Mucosa of rectum (tissue), 2 donors: Measurements from ENCODE around the gene METTL5.
"Not testable (repeated sequence)": the region's sequence is repeated elsewhere in the genome, so short reads cannot be mapped to it uniquely, and the experiment has no call there.

Experiments used
- H3K27ac ChIP-seq, 2 donors: one replicate each; pipeline ENCODE4 v1.7.0; 2013; ENCODE audit warnings: inconsistent platforms in 2 of 2, low read depth in 2 of 2, low read length in 2 of 2
- H3K27me3 ChIP-seq, 2 donors: one replicate each; pipeline ENCODE4 v1.7.0; 2013; ENCODE audit warnings: low read length in 2 of 2; ENCODE audit not compliant: control insufficient read depth in 2 of 2, insufficient read depth in 2 of 2
- H3K36me3 ChIP-seq, 2 donors: one replicate each; pipeline ENCODE4 v1.7.0; 2013; ENCODE audit warnings: low read length in 2 of 2; ENCODE audit not compliant: control insufficient read depth in 2 of 2, insufficient read depth in 2 of 2
- H3K4me1 ChIP-seq, 2 donors: one replicate each; pipeline ENCODE4 v1.7.0; 2013; ENCODE audit warnings: low read length in 2 of 2, mild to moderate bottlenecking in 1 of 2; ENCODE audit not compliant: control insufficient read depth in 2 of 2, insufficient read depth in 2 of 2
- H3K4me3 ChIP-seq, 2 donors: one replicate each; pipeline ENCODE4 v1.7.0; 2013; ENCODE audit warnings: low read length in 2 of 2
- H3K9ac ChIP-seq, 2 donors: one replicate each; pipeline ENCODE4 v1.7.0; 2013; ENCODE audit warnings: low read length in 2 of 2, low read depth in 1 of 2, mild to moderate bottlenecking in 1 of 2
- H3K9me3 ChIP-seq, 2 donors: one replicate each; pipeline ENCODE4 v1.7.0; 2013; ENCODE audit warnings: low read length in 2 of 2; ENCODE audit not compliant: control insufficient read depth in 2 of 2
- donor health status: healthy.
- donor health status: Normal muscosa, but diverticular disease.

The METTL5 gene

DNA sequence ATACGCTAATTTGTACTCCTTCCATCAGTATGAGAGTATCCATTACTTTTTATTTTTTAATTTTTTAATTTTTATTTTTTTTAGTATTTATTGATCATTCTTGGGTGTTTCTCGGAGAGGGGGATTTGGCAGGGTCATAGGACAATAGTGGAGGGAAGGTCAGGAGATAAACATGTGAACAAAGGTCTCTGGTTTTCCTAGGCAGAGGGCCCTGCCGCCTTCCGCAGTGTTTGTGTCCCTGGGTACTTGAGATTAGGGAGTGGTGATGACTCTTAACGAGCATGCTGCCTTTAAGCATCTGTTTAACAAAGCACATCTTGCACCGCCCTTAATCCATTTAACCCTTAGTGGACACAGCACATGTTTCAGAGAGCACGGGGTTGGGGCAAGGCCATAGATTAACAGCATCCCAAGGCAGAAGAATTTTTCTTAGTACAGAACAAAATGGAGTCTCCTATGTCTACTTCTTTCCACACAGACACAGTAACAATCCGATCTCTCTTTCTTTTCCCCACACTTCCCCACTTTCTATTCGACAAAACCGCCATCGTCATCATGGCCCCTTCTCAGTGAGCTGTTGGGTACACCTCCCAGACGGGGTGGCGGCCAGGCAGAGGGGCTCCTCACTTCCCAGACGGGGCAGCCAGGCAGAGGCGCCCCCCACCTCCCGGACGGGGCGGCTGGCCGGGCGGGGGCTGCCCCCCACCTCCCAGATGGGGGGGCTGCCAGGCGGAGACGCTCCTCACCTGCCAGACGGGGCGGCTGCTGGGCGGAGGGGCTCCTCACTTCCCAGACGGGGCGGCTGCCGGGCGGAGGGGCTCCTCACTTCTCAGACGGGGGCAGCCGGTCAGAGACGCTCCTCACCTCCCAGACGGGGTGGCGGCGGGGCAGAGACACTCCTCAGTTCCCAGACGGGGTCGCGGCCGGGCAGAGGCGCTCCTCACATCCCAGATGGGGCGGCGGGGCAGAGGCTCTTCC is 30.9 kb upstream of the METTL5 start:
- H3K36me3 ChIP-seq, H3K27ac ChIP-seq, H3K27me3 ChIP-seq, H3K4me3 ChIP-seq, H3K4me1 ChIP-seq, H3K9me3 ChIP-seq, H3K9ac ChIP-seq: not testable (repeated sequence)

DNA sequence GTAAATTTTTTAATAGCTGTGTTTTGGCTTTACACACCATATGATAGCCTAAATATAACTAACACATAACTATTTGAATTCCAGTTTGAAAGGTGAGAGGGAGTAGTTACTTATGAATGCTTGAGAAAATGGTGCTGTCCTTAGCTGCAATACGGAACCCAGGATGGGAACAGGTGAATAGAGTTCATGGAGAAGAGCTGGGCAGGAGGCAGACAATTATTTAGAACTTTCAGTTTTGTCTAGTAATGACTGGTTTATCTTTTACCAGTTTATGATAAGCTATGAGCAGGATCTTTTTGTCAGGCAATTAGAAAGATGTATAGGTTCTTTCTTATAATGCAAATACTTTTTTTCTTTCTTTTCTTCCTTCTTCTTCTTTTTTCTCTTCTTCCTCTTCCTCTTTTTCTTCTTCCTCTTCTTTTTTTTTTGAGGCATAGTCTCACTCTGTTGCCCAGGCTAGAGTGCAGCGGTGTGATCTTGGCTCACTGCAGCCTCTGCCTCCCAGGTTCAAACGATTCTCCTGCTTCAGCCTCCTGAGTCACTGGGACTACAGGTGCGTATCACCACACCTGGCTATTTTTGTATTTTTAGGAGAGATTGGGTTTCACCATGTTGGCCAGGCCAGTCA is 28.4 kb upstream of the METTL5 start:
- H3K9ac ChIP-seq = no peak overlapping the region
- no peaks in the 10 kb centered on the region for H3K36me3 ChIP-seq
- H3K4me3 ChIP-seq = no peak overlapping the region
- no peaks in the 10 kb centered on the region for H3K27me3 ChIP-seq
- H3K4me1 ChIP-seq = no peaks in the 10 kb centered on the region
- H3K9me3 ChIP-seq = no peaks in the 10 kb centered on the region
- H3K27ac ChIP-seq = no peak overlapping the region

DNA sequence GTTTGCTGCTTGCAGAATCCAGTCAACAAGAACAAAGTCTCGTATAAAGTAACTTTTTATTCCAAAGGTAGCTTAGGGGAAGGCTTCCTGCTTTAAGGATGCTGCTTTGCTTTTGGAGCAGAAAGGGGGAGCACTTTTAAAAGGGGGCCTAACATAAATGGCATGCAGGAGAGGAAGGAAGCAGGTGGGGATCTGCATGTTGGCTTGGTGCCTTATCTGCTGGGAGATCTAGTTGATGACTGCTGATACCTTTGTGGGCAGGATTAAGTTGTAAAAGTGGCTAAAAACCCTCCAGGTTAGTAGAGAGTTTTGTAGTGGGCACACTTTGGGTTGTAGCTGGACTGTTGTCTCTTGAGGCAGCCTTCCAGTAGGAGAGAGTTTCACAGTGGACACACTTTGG is 25.0 kb upstream of the METTL5 start:
- Histone ChIP-seq H3K27me3 (no peaks in the 10 kb centered on the region), H3K36me3 (no peaks in the 10 kb centered on the region), H3K27ac (no peak overlapping the region), H3K4me1 (no peaks in the 10 kb centered on the region), H3K9me3 (no peaks in the 10 kb centered on the region), H3K9ac (no peak overlapping the region), H3K4me3 (no peak overlapping the region)

DNA sequence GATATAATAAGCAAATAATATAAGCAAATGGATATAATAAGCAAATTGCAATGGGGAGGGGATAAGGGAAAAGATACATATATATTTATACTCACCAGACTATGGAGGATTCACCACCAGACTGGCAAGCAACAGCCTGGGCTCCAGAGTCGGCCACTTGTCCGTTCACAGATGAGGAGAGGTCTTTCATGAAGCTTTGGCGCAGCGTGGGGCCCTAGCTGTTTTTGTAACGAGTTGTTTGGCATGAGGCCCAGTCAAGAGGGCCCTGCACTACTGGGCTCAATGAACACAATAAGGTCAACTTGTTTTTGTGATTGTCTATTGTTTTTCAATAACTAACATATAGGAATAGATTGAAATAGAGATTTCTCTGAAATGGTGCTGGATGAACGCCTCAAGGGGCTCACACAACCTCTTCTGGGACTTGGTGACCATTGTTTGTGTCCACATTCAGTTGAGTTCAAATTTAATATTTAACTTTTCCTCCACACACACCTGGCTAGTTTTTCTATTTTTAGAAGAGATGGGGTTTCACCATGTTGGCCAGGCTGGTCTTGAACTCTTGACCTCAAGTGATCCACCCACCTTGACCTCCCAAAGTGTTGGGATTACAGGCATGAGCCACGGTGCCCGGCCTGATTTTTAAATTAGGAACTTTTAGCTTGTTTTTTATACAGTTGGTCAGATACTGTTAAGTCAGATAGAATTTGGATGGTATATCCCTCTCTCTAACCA is 24.4 kb upstream of the METTL5 start:
- not testable (repeated sequence) for H3K9me3 ChIP-seq, H3K27me3 ChIP-seq, H3K36me3 ChIP-seq, H3K4me1 ChIP-seq, H3K9ac ChIP-seq, H3K27ac ChIP-seq, H3K4me3 ChIP-seq

DNA sequence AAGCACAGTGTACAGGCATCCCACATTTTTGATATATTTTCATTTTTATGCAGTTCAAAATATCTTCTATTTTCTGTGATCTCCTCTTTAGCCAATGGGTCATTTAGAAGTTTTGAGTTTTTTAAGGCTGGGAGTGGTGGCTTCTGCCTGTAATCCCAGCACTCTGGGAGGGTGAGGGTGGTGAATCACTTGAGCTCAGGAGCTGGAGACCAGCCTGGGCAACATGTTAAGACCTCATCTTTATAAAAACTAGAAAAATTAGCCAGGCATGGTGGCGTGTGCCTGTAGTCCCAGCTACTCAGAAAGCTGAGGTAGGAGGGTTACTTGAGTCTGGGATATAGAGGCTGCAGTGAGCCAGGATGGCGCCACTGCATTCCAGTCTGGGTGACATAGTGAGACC is 20.3 kb upstream of the METTL5 start:
- H3K36me3 ChIP-seq = peaks cover 2 to 9% of the 10 kb centered on the region in 2 donors
- no peaks in the 10 kb centered on the region for H3K9me3 ChIP-seq
- no peaks in the 10 kb centered on the region for H3K27me3 ChIP-seq
- H3K4me3 ChIP-seq = no peak overlapping the region
- no peak overlapping the region for H3K9ac ChIP-seq
- H3K4me1 ChIP-seq = no peaks in the 10 kb centered on the region
- H3K27ac ChIP-seq = no peak overlapping the region

DNA sequence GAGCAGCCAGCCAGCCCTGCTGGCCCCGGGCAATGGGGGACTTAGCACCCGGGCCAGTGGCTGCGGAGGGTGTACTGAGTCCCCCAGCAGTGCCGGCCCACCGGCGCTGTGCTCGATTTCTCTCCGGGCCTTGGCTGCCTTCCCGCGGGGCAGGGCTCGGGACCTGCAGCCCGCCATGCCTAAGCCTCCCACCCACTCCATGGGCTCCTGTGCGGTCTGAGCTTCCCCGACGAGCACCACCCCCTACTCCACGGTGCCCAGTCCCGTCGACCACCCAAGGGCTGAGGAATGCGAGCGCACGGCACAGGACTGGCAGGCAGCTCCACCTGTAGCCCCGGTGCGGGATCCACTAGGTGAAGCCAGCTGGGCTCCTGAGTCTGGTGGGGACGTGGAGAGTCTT is 16.9 kb upstream of the METTL5 start:
- H3K27ac ChIP-seq, H3K9me3 ChIP-seq, H3K36me3 ChIP-seq, H3K27me3 ChIP-seq, H3K9ac ChIP-seq, H3K4me1 ChIP-seq, H3K4me3 ChIP-seq: not testable (repeated sequence)

DNA sequence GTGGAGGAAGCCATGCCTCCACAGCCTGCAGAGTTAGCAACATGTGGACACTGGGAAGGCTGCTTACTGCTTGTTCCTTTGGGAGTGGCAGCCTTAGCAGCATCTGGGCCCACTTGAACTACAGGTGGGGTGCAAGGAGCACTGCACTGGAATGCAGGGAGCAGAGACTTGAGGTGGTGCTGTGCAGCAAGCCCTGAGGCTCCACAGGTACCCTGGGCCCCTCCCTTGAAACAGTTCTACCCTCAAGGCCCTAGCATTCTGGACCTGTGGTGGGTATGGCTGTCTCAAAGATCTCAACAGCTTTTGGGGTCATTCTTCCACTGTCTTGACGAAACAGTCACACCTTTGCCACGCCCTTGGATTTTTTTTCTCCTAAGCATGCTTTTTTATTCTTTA is 16.0 kb upstream of the METTL5 start:
- Histone ChIP-seq H3K9me3 (no peaks in the 10 kb centered on the region), H3K27me3 (no peaks in the 10 kb centered on the region), H3K4me3 (no peak overlapping the region), H3K27ac (no peak overlapping the region), H3K9ac (no peak overlapping the region), H3K36me3 (peaks cover 2 to 9% of the 10 kb centered on the region in 2 donors), H3K4me1 (no peaks in the 10 kb centered on the region)

DNA sequence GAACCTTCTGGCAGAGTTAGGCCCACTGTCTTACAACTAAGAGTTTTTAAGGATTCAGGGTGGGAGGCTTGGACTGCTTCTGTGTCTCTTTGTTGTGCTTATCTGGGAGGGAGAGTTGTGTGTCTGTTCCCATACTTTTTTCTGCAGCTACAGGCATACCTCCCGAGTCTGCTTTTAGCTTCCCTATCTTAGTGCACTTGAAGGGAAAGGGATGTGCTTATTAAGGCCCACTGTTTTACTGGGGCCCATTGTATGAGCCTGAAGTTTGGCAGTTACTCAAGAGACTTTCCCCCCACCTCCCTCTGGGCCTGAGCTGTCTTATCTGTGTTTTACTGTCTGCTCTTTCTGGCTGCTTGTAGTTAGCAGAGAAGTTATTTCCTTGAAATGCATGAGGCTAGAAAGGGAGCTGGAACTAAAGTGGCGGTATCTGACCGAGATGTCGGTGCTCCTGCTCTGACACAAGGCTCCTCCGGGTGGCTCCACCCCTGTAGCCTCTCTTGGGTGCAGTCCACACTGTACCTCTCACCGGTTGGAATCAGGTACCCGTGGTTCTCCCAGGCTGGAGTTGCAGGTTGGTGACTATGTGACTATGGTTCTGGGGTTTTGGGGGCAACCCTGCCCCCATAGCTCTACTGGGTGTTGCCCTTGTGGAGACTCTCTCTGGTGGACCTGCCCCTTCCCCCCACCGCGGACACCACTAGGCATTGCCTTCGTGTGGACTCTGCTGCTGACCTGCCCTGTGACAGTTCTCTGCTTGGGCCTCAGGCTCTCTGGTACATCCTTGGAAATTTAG is 15.4 kb upstream of the METTL5 start:
- no peaks in the 10 kb centered on the region for H3K4me1 ChIP-seq
- peaks cover 2 to 9% of the 10 kb centered on the region in 2 donors for H3K36me3 ChIP-seq
- no peak overlapping the region for H3K4me3 ChIP-seq
- H3K9me3 ChIP-seq = no peaks in the 10 kb centered on the region
- no peaks in the 10 kb centered on the region for H3K27me3 ChIP-seq
- no peak overlapping the region for H3K9ac ChIP-seq
- no peak overlapping the region for H3K27ac ChIP-seq

DNA sequence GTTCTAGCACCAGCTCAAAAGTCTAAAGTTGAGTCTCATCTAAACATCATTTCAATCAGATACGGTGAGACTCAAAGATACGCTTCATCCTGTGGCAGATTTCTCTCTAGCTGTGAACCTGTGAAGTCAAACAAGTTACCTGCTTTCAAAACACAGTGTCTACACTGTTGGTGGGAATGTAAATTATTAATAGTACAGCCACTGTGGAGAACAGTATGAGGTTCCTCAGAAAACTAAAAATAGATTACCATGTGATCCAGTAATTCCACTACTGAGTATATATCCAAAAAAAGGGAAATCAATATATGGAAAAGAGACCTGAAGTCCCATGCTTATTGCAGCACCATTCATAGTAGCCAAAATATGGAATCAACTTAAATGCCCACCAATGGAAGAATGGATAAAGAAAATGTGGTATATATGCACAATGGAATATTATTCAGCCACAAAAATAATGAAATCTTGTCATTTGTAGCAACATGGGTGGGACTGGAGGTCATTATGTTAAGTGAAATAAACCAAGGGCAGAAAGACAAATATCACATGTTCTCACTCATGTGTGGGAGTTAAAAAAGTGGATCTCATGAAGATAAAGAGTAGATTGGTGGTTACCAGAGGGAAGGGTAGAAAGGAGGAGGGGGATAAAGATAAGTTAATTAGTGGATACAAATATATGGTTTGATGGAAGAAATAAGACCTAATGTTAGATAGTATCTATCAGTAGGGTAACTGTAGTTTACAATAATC is 14.2 kb upstream of the METTL5 start:
- no peak overlapping the region for H3K9ac ChIP-seq
- H3K27me3 ChIP-seq = no peaks in the 10 kb centered on the region
- H3K27ac ChIP-seq = no peak overlapping the region
- no peaks in the 10 kb centered on the region for H3K4me1 ChIP-seq
- H3K36me3 ChIP-seq = peaks cover 2 to 9% of the 10 kb centered on the region in 2 donors
- H3K9me3 ChIP-seq = no peaks in the 10 kb centered on the region
- H3K4me3 ChIP-seq = no peak overlapping the region
